Measurements from ENCODE around the gene BAX. TPM values are rescaled to one million over a fixed set of nuclear protein-coding genes. Genes with fewer than 3 reads are reported as not detected.
"Not testable (repeated sequence)": the region's sequence is repeated elsewhere in the genome, so short reads cannot be mapped to it uniquely, and the experiment has no call there.

The BAX gene
- total RNA-seq, 4 donors from 2014 or later, result 71.0 to 138 (median 104) TPM

- Histone ChIP-seq H3K27ac (no peak overlapping the region), H3K9me3 (no peaks in the 10 kb centered on the region), H3K27me3 (no peaks in the 10 kb centered on the region), H3K36me3 (peaks cover 0 to 66% (median 0%) of the 10 kb centered on the region in 3 donors), H3K4me3 (no peak overlapping the region), H3K4me1 (no peaks in the 10 kb centered on the region)
- TF ChIP-seq CTCF (IDR thresholded peaks at IDR 0.05) (no peak), POLR2A (IDR thresholded peaks at IDR 0.05) (no peak)
- no peak for DNase-seq
Observed at GRCh38 chr19:48920949-48921348, 33.7 kb upstream of the BAX start.

- peaks cover 0 to 56% (median 0%) of the 10 kb centered on the region in 3 donors for H3K36me3 ChIP-seq
- no peaks in the 10 kb centered on the region for H3K4me1 ChIP-seq
- no peaks in the 10 kb centered on the region for H3K9me3 ChIP-seq
- no peak overlapping the region for H3K4me3 ChIP-seq
- TF ChIP-seq POLR2A (IDR thresholded peaks at IDR 0.05) (no peak), CTCF (IDR thresholded peaks at IDR 0.05) (no peak)
- DNase-seq, result no peak
- no peaks in the 10 kb centered on the region for H3K27me3 ChIP-seq
- no peak overlapping the region for H3K27ac ChIP-seq
Observed at GRCh38 chr19:48921721-48922500, 32.8 kb upstream of the BAX start.

GRCh38 chr19:48922548-48923490 is 31.9 kb upstream of the BAX start:
- peaks cover 0 to 47% (median 0%) of the 10 kb centered on the region in 3 donors for H3K36me3 ChIP-seq
- H3K27me3 ChIP-seq, result no peaks in the 10 kb centered on the region
- no peak for TF ChIP-seq CTCF (IDR thresholded peaks at IDR 0.05)
- TF ChIP-seq POLR2A (IDR thresholded peaks at IDR 0.05), result no peak
- H3K27ac ChIP-seq, result no peak overlapping the region
- DNase-seq, result no peak
- H3K4me1 ChIP-seq, result no peaks in the 10 kb centered on the region
- no peak overlapping the region for H3K4me3 ChIP-seq
- no peaks in the 10 kb centered on the region for H3K9me3 ChIP-seq

GRCh38 chr19:48925240-48925843 is 29.3 kb upstream of the BAX start:
- Histone ChIP-seq H3K4me3 (no peak overlapping the region), H3K9me3 (no peaks in the 10 kb centered on the region), H3K27me3 (no peaks in the 10 kb centered on the region), H3K27ac (no peak overlapping the region), H3K36me3 (peaks cover 0 to 28% (median 0%) of the 10 kb centered on the region in 3 donors), H3K4me1 (no peaks in the 10 kb centered on the region)
- TF ChIP-seq POLR2A (IDR thresholded peaks at IDR 0.05) (no peak), CTCF (IDR thresholded peaks at IDR 0.05) (no peak)
- no peak for DNase-seq

GRCh38 chr19:48925890-48926289 is 28.8 kb upstream of the BAX start:
- not testable (repeated sequence) for H3K4me3 ChIP-seq, H3K9me3 ChIP-seq, H3K27ac ChIP-seq, H3K4me1 ChIP-seq, DNase-seq, H3K27me3 ChIP-seq
- H3K36me3 ChIP-seq, result peaks cover 0 to 24% (median 0%) of the 10 kb centered on the region in 3 donors
